ENCODE measurements around the gene PI16. TPM values are rescaled to one million over a fixed set of nuclear protein-coding genes. Genes with fewer than 3 reads are reported as not detected.
A peak's percentile ranks its signal among the peaks of the same experiment; 100 is the strongest.

PI16 gene
- total RNA-seq, 4 donors from 2014 or later, result 1.3 to 41.9 (median 8.9) TPM

- ATAC-seq (ENCODE audit: low FRiP score) (no peak), DNase-seq (ENCODE audit: low spot score) (no peak)
- no peak for TF ChIP-seq CTCF (IDR thresholded peaks at IDR 0.05)
These were observed 42.0 kb upstream of the PI16 start for GRCh38 chr6:36912586-36912985.

- DNase-seq (ENCODE audit: low spot score) (no peak), ATAC-seq (ENCODE audit: low FRiP score) (no peak)
- no peak for TF ChIP-seq CTCF (IDR thresholded peaks at IDR 0.05)
These were observed 41.5 kb upstream of the PI16 start for GRCh38 chr6:36913082-36913481.

GRCh38 chr6:36914227-36914794 lies 40.2 kb upstream of the PI16 start:
- DNase-seq (ENCODE audit: low spot score) (no peak), ATAC-seq (ENCODE audit: low FRiP score) (no peak)
- TF ChIP-seq CTCF (IDR thresholded peaks at IDR 0.05), result no peak

- DNase-seq (ENCODE audit: low spot score) (no peak), ATAC-seq (ENCODE audit: low FRiP score) (no peak)
- TF ChIP-seq CTCF (IDR thresholded peaks at IDR 0.05), result no peak
These were observed 38.9 kb upstream of the PI16 start for GRCh38 chr6:36915599-36915998.

- ATAC-seq (ENCODE audit: low FRiP score), result no peak
- no peak for DNase-seq (ENCODE audit: low spot score)
These were observed 38.4 kb upstream of the PI16 start for GRCh38 chr6:36916126-36916525.

GRCh38 chr6:36917541-36918193 lies 36.9 kb upstream of the PI16 start:
- DNase-seq (ENCODE audit: low spot score) (no peak), ATAC-seq (ENCODE audit: low FRiP score) (peak; percentile 24)
- TF ChIP-seq CTCF (IDR thresholded peaks at IDR 0.05), result no peak

More at GRCh38 chr6:36916126-36916525, 38.4 kb upstream of the PI16 start:
- no peak for TF ChIP-seq CTCF (IDR thresholded peaks at IDR 0.05)

GRCh38 chr6:36920049-36920448 lies 34.5 kb upstream of the PI16 start:
- ATAC-seq (ENCODE audit: low FRiP score) (peak; percentile 13), DNase-seq (ENCODE audit: low spot score) (no peak)
- no peak for TF ChIP-seq CTCF (IDR thresholded peaks at IDR 0.05)

All from omental fat pad (tissue), 4 donors.